ENCODE measurements around the gene FAM170B. TPM values are rescaled to one million over a fixed set of nuclear protein-coding genes. Genes with fewer than 3 reads are reported as not detected.

The FAM170B gene
- total RNA-seq, 4 donors from 2014 or later, result not detected

DNA sequence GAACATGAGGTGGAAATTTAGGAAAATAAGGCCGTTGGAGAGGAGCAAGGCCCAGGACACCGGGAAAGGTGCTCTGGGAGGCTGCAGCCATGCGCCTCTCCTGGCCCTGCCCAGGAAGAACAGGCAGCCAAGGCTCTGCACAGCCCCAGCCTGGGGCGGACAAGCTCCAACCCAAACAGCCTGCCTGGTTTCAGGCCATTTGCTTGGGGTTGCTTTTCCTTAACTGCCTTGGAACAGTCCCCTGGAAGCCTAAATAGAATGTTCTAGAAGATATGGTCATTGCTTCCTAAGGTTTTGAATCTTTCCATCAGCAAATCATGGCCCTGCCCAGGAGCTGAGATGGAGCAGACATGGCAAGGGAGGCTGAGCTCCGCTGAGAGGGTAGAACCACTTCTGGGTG is 29.5 kb downstream of the FAM170B start:
- no peak for ATAC-seq
- TF ChIP-seq POLR2AphosphoS5 (IDR thresholded peaks at IDR 0.05) (no peak), POLR2A (IDR thresholded peaks at IDR 0.05) (no peak), EP300 (IDR thresholded peaks at IDR 0.05) (no peak)
- TF ChIP-seq, protein P1, sequence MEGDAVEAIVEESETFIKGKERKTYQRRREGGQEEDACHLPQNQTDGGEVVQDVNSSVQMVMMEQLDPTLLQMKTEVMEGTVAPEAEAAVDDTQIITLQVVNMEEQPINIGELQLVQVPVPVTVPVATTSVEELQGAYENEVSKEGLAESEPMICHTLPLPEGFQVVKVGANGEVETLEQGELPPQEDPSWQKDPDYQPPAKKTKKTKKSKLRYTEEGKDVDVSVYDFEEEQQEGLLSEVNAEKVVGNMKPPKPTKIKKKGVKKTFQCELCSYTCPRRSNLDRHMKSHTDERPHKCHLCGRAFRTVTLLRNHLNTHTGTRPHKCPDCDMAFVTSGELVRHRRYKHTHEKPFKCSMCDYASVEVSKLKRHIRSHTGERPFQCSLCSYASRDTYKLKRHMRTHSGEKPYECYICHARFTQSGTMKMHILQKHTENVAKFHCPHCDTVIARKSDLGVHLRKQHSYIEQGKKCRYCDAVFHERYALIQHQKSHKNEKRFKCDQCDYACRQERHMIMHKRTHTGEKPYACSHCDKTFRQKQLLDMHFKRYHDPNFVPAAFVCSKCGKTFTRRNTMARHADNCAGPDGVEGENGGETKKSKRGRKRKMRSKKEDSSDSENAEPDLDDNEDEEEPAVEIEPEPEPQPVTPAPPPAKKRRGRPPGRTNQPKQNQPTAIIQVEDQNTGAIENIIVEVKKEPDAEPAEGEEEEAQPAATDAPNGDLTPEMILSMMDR (IDR thresholded peaks at IDR 0.05), result no peak
- H3K36me3 ChIP-seq, result peaks cover 0 to 17% of the 10 kb centered on the region in 2 donors
- H3K27ac ChIP-seq, result no peak overlapping the region
- no peaks in the 10 kb centered on the region for H3K9me3 ChIP-seq
- H3K27me3 ChIP-seq, result no peaks in the 10 kb centered on the region
- 77 to 86% methylated on average over 3 to 5 of the region's 5 CpGs for WGBS, 2 donors (ENCODE audit: low coverage in 1 of 2)
- H3K4me3 ChIP-seq, result no peak overlapping the region
- peaks cover 3 to 51% (median 14%) of the 10 kb centered on the region in 3 donors for H3K4me1 ChIP-seq

DNA sequence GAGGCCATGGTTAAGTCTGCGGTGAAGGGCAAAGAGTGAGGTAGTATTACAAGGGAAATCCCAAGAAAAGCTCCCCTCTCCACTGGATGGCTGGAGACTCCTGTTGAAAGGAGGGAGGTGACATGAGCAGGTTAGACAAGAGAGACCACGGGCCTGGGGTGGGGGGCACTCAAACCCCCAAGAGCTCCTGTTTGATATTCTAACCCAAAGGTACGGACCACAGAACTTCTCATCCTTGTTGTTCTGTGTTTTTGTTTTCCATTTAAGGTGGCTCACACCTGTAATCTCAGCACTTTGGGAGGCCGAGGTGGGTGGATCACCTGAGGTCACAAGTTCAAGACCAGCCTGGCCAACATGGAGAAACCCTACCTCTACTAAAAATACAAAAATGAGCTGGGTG is 30.1 kb downstream of the FAM170B start:
- Histone ChIP-seq H3K27ac (no peak overlapping the region), H3K36me3 (peaks cover 0 to 17% of the 10 kb centered on the region in 2 donors), H3K4me3 (no peak overlapping the region), H3K9me3 (no peaks in the 10 kb centered on the region), H3K27me3 (no peaks in the 10 kb centered on the region), H3K4me1 (peaks cover 3 to 46% (median 14%) of the 10 kb centered on the region in 3 donors)
- WGBS, 2 donors (ENCODE audit: low coverage in 1 of 2), result 88 to 100% methylated on average over 2 of the region's 4 CpGs
- no peak for ATAC-seq
- no peak for TF ChIP-seq EP300 (IDR thresholded peaks at IDR 0.05)
- TF ChIP-seq, protein P1 (IDR thresholded peaks at IDR 0.05), result no peak
- TF ChIP-seq POLR2AphosphoS5 (IDR thresholded peaks at IDR 0.05), result no peak
- no peak for TF ChIP-seq POLR2A (IDR thresholded peaks at IDR 0.05)

DNA sequence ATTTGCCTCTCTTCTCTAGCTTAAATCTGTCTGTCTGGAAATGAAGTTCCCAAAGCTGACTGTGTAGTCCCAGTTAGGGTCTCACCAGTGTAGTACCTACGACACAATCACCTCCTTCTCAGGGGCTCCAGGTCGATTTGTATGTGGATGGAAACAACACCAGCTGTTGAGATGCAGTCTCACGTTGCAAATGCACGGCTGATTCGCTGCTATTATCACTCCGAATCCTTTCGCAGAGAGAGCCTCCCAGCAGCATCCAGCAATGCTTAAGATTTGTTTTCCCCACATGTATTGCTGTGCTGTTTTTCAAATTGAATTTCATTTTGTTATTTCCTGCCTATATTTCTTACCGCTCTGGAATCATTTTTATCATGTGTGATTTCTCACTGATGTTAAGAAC is 34.8 kb downstream of the FAM170B start:
- peaks cover 0 to 10% of the 10 kb centered on the region in 2 donors for H3K36me3 ChIP-seq
- 92 to 100% methylated on average over 2 to 5 of the region's 8 CpGs for WGBS, 2 donors (ENCODE audit: low coverage in 1 of 2)
- H3K9me3 ChIP-seq, result no peaks in the 10 kb centered on the region
- H3K27ac ChIP-seq, result no peak overlapping the region
- no peaks in the 10 kb centered on the region for H3K27me3 ChIP-seq
- no peak for ATAC-seq
- peaks cover 0 to 8% (median 0%) of the 10 kb centered on the region in 3 donors for H3K4me1 ChIP-seq
- H3K4me3 ChIP-seq, result no peak overlapping the region
- TF ChIP-seq POLR2A (IDR thresholded peaks at IDR 0.05) (no peak), POLR2AphosphoS5 (IDR thresholded peaks at IDR 0.05) (no peak), EP300 (IDR thresholded peaks at IDR 0.05) (no peak)
- TF ChIP-seq, protein P1 (IDR thresholded peaks at IDR 0.05), result no peak

DNA sequence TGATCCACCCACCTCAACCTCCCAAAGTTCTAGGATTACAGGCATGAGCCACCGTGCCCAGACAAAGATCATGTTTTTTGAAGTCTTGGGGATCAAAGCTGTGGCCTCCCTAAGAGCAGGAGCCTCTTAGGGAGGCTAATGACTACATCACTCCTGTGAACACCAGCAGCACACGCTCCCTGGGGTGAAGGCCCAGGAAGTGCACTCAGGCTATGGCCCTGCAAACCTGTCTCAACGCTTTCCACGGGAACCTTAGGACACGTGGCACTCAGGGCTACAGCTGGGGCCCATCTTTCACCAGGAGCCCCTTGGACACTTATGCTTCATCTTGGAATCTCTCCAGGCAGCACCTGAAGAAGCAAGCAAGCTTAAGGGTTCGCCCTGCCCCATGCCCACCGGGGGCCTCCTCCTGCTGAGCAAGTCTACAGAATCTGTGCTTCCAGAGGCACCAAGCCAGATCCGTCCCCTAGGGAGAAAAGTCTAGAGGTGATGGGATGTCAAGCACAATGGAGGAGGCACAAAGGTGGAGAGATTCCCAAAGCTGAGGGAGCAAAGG is 36.9 kb downstream of the FAM170B start:
- no peaks in the 10 kb centered on the region for H3K27me3 ChIP-seq
- no peak overlapping the region for H3K27ac ChIP-seq
- H3K4me1 ChIP-seq, result peaks cover 0 to 7% (median 0%) of the 10 kb centered on the region in 3 donors
- TF ChIP-seq, protein P1 (IDR thresholded peaks at IDR 0.05), result no peak
- no peak for TF ChIP-seq EP300 (IDR thresholded peaks at IDR 0.05)
- no peak for TF ChIP-seq POLR2A (IDR thresholded peaks at IDR 0.05)
- TF ChIP-seq POLR2AphosphoS5 (IDR thresholded peaks at IDR 0.05), result no peak
- H3K36me3 ChIP-seq, result peaks cover 0 to 4% of the 10 kb centered on the region in 2 donors
- no peak overlapping the region for H3K4me3 ChIP-seq
- 100% methylated on average over 1 of the region's 8 CpGs; no CpG with 5 or more reads in 1 of the 2 donors for WGBS, 2 donors (ENCODE audit: low coverage in 1 of 2)
- no peaks in the 10 kb centered on the region for H3K9me3 ChIP-seq
- ATAC-seq, result no peak

DNA sequence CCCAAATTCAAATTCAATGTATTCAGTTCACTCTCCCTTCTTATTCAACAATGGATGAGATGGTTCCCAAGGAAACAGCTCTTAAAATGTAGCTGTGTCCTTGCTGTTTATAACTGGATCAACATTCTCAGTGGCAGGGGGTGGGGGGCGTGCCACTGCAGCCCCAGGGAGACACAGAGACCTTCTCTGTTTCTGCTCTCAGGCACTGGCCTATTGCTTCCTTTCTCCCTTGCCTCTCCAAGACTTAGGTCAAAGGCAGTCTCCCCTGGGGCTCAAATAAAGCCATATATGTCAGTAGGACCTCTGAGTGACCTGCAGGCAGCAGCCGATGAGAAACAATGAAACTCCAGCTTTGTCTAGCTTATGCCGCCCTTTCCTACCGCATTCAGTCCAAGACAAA is 39.2 kb downstream of the FAM170B start:
- Histone ChIP-seq H3K4me3 (no peak overlapping the region), H3K9me3 (no peaks in the 10 kb centered on the region), H3K36me3 (peaks cover 0 to 4% of the 10 kb centered on the region in 2 donors), H3K4me1 (peaks cover 0 to 23% (median 6%) of the 10 kb centered on the region in 3 donors), H3K27ac (no peak overlapping the region), H3K27me3 (no peaks in the 10 kb centered on the region)
- TF ChIP-seq POLR2A (IDR thresholded peaks at IDR 0.05) (no peak), POLR2AphosphoS5 (IDR thresholded peaks at IDR 0.05) (no peak), EP300 (IDR thresholded peaks at IDR 0.05) (no peak)
- TF ChIP-seq, protein P1 (IDR thresholded peaks at IDR 0.05), result no peak
- 58 to 83% methylated on average over 1 to 4 of the region's 4 CpGs for WGBS, 2 donors (ENCODE audit: low coverage in 1 of 2)
- ATAC-seq, result no peak
